H1 (cell line): ENCODE measurements around the gene SH2D4B. TPM values are rescaled to one million over a fixed set of nuclear protein-coding genes. Genes with fewer than 3 reads are reported as not detected.

Experiments
- CTCF ChIA-PET: fragments of 300-600 bp; sonication (Branson Sonifier 250); formaldehyde crosslinking; loops from one replicate; lab custom pipeline; 2021; ENCODE audit not compliant: partially characterized antibody; lab: Charles Lee
- POLR2A ChIA-PET: fragments of 300-600 bp; sonication (Branson Sonifier 250); formaldehyde crosslinking; loops from one replicate; lab custom pipeline; 2021; ENCODE audit warnings: inconsistent platforms; ENCODE audit not compliant: partially characterized antibody; lab: Charles Lee
- DNase-seq, 2 experiments: peaks; one replicate each; pipeline versions ENCODE4 v3.0.0 to v3.0.0-alpha.2; 2010 to 2022; ENCODE audit warnings: low spot score in 2 of 2, low read depth in 1 of 2, mixed read lengths in 1 of 2
- FAIRE-seq: peaks from 2 replicates; lab custom pipeline; 2011; peaks lifted over from hg19 to GRCh38; lab: Jason Lieb, UNC
- H2AFZ ChIP-seq: 2 replicates; pipeline ENCODE4 v1.8.1; 2012; ENCODE audit warnings: low read length, inconsistent platforms
- H2AK5ac ChIP-seq: 2 replicates; pipeline ENCODE4 v1.6.1; 2013; ENCODE audit warnings: low read depth, low read length
- H2BK120ac ChIP-seq: replicated peaks from 2 replicates; pipeline ENCODE3; 2013; ENCODE audit warnings: low read depth, low read length, inconsistent platforms
- H2BK12ac ChIP-seq: 2 replicates; pipeline ENCODE4 v1.6.1; 2013; ENCODE audit warnings: low read depth, low read length
- H2BK15ac ChIP-seq: 2 replicates; pipeline ENCODE4 v1.6.1; 2013; ENCODE audit warnings: low read length
- H2BK20ac ChIP-seq: 2 replicates; pipeline ENCODE4 v1.6.1; 2013; ENCODE audit warnings: low read length
- H2BK5ac ChIP-seq: 2 replicates; pipeline ENCODE4 v1.6.1; 2013; ENCODE audit warnings: low read depth, low read length
- H3K14ac ChIP-seq: 2 replicates; pipeline ENCODE4 v1.6.1; 2013; ENCODE audit warnings: inconsistent platforms; ENCODE audit not compliant: insufficient read length
- H3K18ac ChIP-seq: 2 replicates; pipeline ENCODE4 v1.6.1; 2013; ENCODE audit warnings: low read length; ENCODE audit errors: extremely low read depth
- H3K23ac ChIP-seq: 2 replicates; pipeline ENCODE4 v1.6.1; 2013; ENCODE audit warnings: inconsistent platforms; ENCODE audit not compliant: insufficient read length
- H3K23me2 ChIP-seq: 2 replicates; pipeline ENCODE4 v1.6.1; 2013; ENCODE audit warnings: low read depth, low read length
- H3K27ac ChIP-seq: 2 replicates; pipeline ENCODE4 v1.6.1; 2011; ENCODE audit warnings: low read depth, low read length, inconsistent platforms
- H3K27me3 ChIP-seq, 4 experiments: replicated peaks in 1 of 4; 1 replicate in 1 of 4; 2 replicates in 3 of 4; pipeline versions ENCODE4 v1.6.1 to v1.8.1; 2011 to 2013; ENCODE audit warnings: low read length in 3 of 4, mild to moderate bottlenecking in 3 of 4, inconsistent platforms in 2 of 4, mixed read lengths in 2 of 4, moderate library complexity in 1 of 4; ENCODE audit not compliant: control insufficient read depth in 3 of 4, insufficient read depth in 3 of 4; ENCODE audit errors: extremely low read depth in 1 of 4
- H3K36me3 ChIP-seq, 4 experiments: 2 replicates each; pipeline versions ENCODE4 v1.6.1 to v1.8.1; 2011 to 2013; ENCODE audit warnings: mild to moderate bottlenecking in 4 of 4, low read length in 3 of 4, moderate library complexity in 2 of 4, control low read depth in 1 of 4, inconsistent platforms in 1 of 4; ENCODE audit not compliant: insufficient read depth in 4 of 4, control insufficient read depth in 2 of 4
- H3K4ac ChIP-seq: replicated peaks from 2 replicates; pipeline ENCODE3; 2013; ENCODE audit warnings: low read length, low read depth, mixed read lengths, inconsistent platforms; ENCODE audit not compliant: insufficient read length
- H3K4me1 ChIP-seq, 4 experiments: replicated peaks in 1 of 4; 1 replicate in 1 of 4; 2 replicates in 3 of 4; pipeline versions ENCODE4 v1.6.1 to v1.8.1; 2011 to 2013; ENCODE audit warnings: low read length in 3 of 4, inconsistent platforms in 2 of 4, mixed read lengths in 1 of 4; ENCODE audit not compliant: insufficient read depth in 4 of 4, control insufficient read depth in 3 of 4
- H3K4me2 ChIP-seq, 2 experiments: 2 replicates each; pipeline versions ENCODE4 v1.6.1 to v1.8.1; 2011 to 2013; ENCODE audit warnings: low read depth in 2 of 2, low read length in 2 of 2, control low read depth in 1 of 2, inconsistent platforms in 1 of 2, mild to moderate bottlenecking in 1 of 2; ENCODE audit not compliant: insufficient read depth in 1 of 2
- H3K4me3 ChIP-seq, 4 experiments: fragments of 200-600, 300-600 bp in 1 of 4; sonication (generic), shearing (Covaris generic), sonication (Bioruptor Twin) in 1 of 4; 2 replicates each; pipeline versions ENCODE4 v1.5.1 to v1.8.1; 2011 to 2016; ENCODE audit warnings: low read length in 4 of 4, low read depth in 3 of 4, control low read depth in 2 of 4, inconsistent platforms in 2 of 4, mild to moderate bottlenecking in 2 of 4, mixed read lengths in 1 of 4, moderate library complexity in 1 of 4; ENCODE audit not compliant: insufficient read depth in 2 of 4; ENCODE audit errors: extremely low read depth in 1 of 4
- H3K56ac ChIP-seq: replicated peaks from 2 replicates; pipeline ENCODE3; 2013; ENCODE audit warnings: low read depth, mild to moderate bottlenecking, mixed read lengths, low read length, inconsistent platforms; ENCODE audit not compliant: insufficient read length
- H3K79me1 ChIP-seq: 2 replicates; pipeline ENCODE4 v1.6.1; 2013; ENCODE audit warnings: low read depth, low read length, control low read depth
- H3K79me2 ChIP-seq, 2 experiments: 2 replicates each; pipeline versions ENCODE4 v1.6.1 to v1.8.1; 2012 to 2013; ENCODE audit warnings: low read length in 2 of 2, mild to moderate bottlenecking in 2 of 2, inconsistent platforms in 1 of 2; ENCODE audit not compliant: insufficient read depth in 2 of 2, control insufficient read depth in 1 of 2
- H3K9ac ChIP-seq, 4 experiments: replicated peaks in 1 of 4; 1 replicate in 1 of 4; 2 replicates in 3 of 4; pipeline versions ENCODE4 v1.6.1 to v1.8.1; 2011 to 2013; ENCODE audit warnings: low read depth in 3 of 4, low read length in 3 of 4, control low read depth in 2 of 4, mild to moderate bottlenecking in 2 of 4, moderate library complexity in 2 of 4, inconsistent platforms in 1 of 4; ENCODE audit errors: extremely low read depth in 1 of 4
- H3K9me3 ChIP-seq, 2 experiments: 2 replicates each; pipeline versions ENCODE4 v1.6.1 to v1.8.1; 2012 to 2013; ENCODE audit warnings: mild to moderate bottlenecking in 2 of 2, moderate library complexity in 2 of 2, control low read depth in 1 of 2, inconsistent platforms in 1 of 2, low read depth in 1 of 2, low read length in 1 of 2, mixed read lengths in 1 of 2; ENCODE audit not compliant: insufficient read depth in 2 of 2
- H4K20me1 ChIP-seq, 2 experiments: replicated peaks in 1 of 2; 2 replicates each; pipeline versions ENCODE3 to v1.8.1; 2011 to 2013; ENCODE audit warnings: inconsistent platforms in 2 of 2, low read length in 2 of 2, mild to moderate bottlenecking in 1 of 2; ENCODE audit not compliant: insufficient read depth in 2 of 2, control insufficient read depth in 1 of 2
- H4K5ac ChIP-seq: 2 replicates; pipeline ENCODE4 v1.6.1; 2013; ENCODE audit warnings: low read length, low read depth, mixed read lengths, inconsistent platforms; ENCODE audit not compliant: insufficient read length
- H4K8ac ChIP-seq: 2 replicates; pipeline ENCODE4 v1.8.0; 2013; ENCODE audit warnings: mild to moderate bottlenecking, moderate library complexity, low read length, inconsistent platforms; ENCODE audit not compliant: insufficient read depth; ENCODE audit errors: extremely low read depth
- H4K91ac ChIP-seq: replicated peaks from 2 replicates; pipeline ENCODE3; 2013; ENCODE audit warnings: low read length, mixed read lengths, inconsistent platforms; ENCODE audit not compliant: insufficient read length
- BCL11A ChIP-seq, 2 experiments: IDR thresholded peaks; one replicate each; pipeline ENCODE4 v1.6.1; 2011; ENCODE audit warnings: low read depth in 2 of 2, low read length in 2 of 2, mild to moderate bottlenecking in 2 of 2
- CEBPB ChIP-seq: IDR thresholded peaks from 2 replicates; pipeline ENCODE4 v1.6.1; 2012; ENCODE audit warnings: low read depth, low read length
- EGR1 ChIP-seq: IDR thresholded peaks from 2 replicates; pipeline ENCODE4 v1.6.1; 2011; ENCODE audit warnings: low read depth, low read length, borderline replicate concordance
- GABPA ChIP-seq: IDR thresholded peaks from 2 replicates; pipeline ENCODE4 v1.6.1; 2011; ENCODE audit warnings: mild to moderate bottlenecking, low read length, moderate library complexity, borderline replicate concordance; ENCODE audit not compliant: insufficient read depth
- JUN ChIP-seq: IDR thresholded peaks from 2 replicates; pipeline ENCODE4 v1.6.1; 2011; ENCODE audit warnings: low read depth, mild to moderate bottlenecking, improper control_type of control experiment, low read length
- KDM5A ChIP-seq: fragments of 200-600 bp; IDR thresholded peaks from 2 replicates; pipeline ENCODE4 v1.7.1; 2012; ENCODE audit warnings: mild to moderate bottlenecking, low read length, inconsistent platforms, mixed read lengths
- MAX ChIP-seq: IDR thresholded peaks from 2 replicates; pipeline ENCODE4 v1.6.1; 2012; ENCODE audit warnings: inconsistent platforms
- NRF1 ChIP-seq: IDR thresholded peaks from 2 replicates; pipeline ENCODE4 v1.6.1; 2011; ENCODE audit warnings: mild to moderate bottlenecking, low read depth, low read length, improper control_type of control experiment
- RAD21 ChIP-seq, 2 experiments: IDR thresholded peaks in 1 of 2; conservative IDR thresholded peaks in 1 of 2; 2 replicates each; pipeline ENCODE4 v1.6.1; 2011; ENCODE audit warnings: low read depth in 2 of 2, low read length in 2 of 2, improper control_type of control experiment in 1 of 2, inconsistent platforms in 1 of 2, mild to moderate bottlenecking in 1 of 2, moderate library complexity in 1 of 2
- RXRA ChIP-seq: IDR thresholded peaks from 2 replicates; pipeline ENCODE4 v1.6.1; 2011; ENCODE audit warnings: low read depth, mild to moderate bottlenecking, low read length, moderate library complexity; ENCODE audit not compliant: insufficient read depth
- USF2 ChIP-seq: IDR thresholded peaks from 2 replicates; pipeline ENCODE4 v1.6.1; 2011; ENCODE audit warnings: low read length, improper control_type of control experiment
- WGBS, 2 experiments: shearing (Covaris generic) in 1 of 2; methylation state at CpG; one replicate each; pipeline versions ENCODE4 v1.1.6 to v1.1.7; 2013 to 2015; ENCODE audit warnings: low lambda C conversion rate in 2 of 2, mixed read lengths in 2 of 2, inconsistent platforms in 1 of 2, low coverage in 1 of 2, missing lambda C conversion rate in 1 of 2; ENCODE audit not compliant: insufficient replicate concordance in 2 of 2, insufficient coverage in 1 of 2, insufficient read length in 1 of 2; ENCODE audit errors: extremely low coverage in 1 of 2, missing lambda C conversion rate in 1 of 2; 5-methylcytosine and 5-hydroxymethylcytosine counted together
- polyA plus RNA-seq, 7 experiments: library from polyadenylated mRNA; depleted of rRNA in 3 of 7; stranded (reverse) in 5 of 7; unstranded in 2 of 7; fragments of >200 nt in 5 of 7; fragments of 200-250 nt in 2 of 7; gene quantifications; 1 replicate in 5 of 7; 2 replicates in 1 of 7; 4 replicates in 1 of 7; pipeline versions ENCODE4 v1.2.1 to v1.2.3, GENCODE V29; 2011 to 2013; ENCODE audit warnings: missing spikeins in 2 of 7, mixed read lengths in 2 of 7
- total RNA-seq: library from RNA; stranded (reverse); fragmentation: NEBNext Ultra II Directional; extraction: Animal tissue kit (Norgen Biotek cat#: 25700); gene quantifications from 2 replicates; pipeline ENCODE4 v1.2.1, GENCODE V29; 2021

SH2D4B gene
- total and polyA plus RNA-seq, 2 of the 8 experiments (the other 6 are each of a cell fraction or from before 2014, with no cell fraction given): 0.06 to 0.13 TPM

DNA sequence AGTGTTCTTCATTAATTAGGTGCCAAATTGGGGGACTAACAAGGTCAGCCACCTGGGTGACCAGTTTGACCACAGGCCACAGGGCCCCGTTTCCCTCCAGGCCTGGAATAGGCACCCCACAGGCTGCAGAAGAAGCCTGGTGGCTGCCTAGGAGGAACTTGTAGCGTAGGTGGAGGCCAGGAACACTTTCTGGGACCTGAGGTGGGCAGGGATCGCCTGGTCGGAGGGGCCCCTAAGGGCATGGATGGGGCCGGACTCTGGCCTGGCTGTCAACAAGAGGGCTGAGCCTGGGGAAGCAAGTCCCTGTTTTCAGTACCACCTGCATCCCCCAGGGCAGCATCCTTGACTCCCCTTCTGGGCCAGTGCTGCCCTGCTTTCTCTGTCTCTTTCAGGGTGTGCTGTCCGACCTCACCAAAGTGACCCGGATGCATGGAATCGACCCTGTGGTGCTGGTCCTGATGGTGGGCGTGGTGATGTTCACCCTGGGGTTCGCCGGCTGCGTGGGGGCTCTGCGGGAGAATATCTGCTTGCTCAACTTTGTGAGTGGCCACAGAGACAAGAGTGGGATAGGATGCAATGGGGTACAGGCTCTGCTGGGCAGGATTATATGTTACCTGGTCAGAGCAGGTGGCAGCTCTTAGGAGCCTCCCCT is 30.7 kb upstream of the SH2D4B start:
- no peak overlapping the region for H3K4me3 ChIP-seq
- H3K23me2 ChIP-seq: no peaks in the 10 kb centered on the region; the same call in 1 of the 2 replicates
- H2BK15ac ChIP-seq: no peak overlapping the region
- DNase-seq: no peak
- no peak overlapping the region for H3K4me2 ChIP-seq
- FAIRE-seq: no peak
- H3K18ac ChIP-seq: no peak overlapping the region
- H3K79me2 ChIP-seq: peaks cover 0 to 22% of the 10 kb centered on the region in 2 experiments; a peak in 1 of 4 replicates
- ChIA-PET CTCF (interaction anchor here (1.0 to 21.9 kb wide), 8 partner anchors 8 to 183 kb away, joined by 3 to 1263 read pairs (median 20); partner anchors contain the start of gene TSPAN14), POLR2A (no interaction called here)
- no peak overlapping the region for H4K8ac ChIP-seq
- TF ChIP-seq KDM5A (no peak), NRF1 (no peak), MAX (no peak), RAD21 (IDR thresholded peaks at IDR 0.05 in 1 of 2, conservative IDR thresholded peaks at IDR 0.05 in 1 of 2; ENCODE audit: low read depth in 2 of 2, low read length in 2 of 2) (no peak), USF2 (no peak), EGR1 (no peak), BCL11A (IDR thresholded peaks at IDR 0.05; ENCODE audit: low read depth in 2 of 2, low read length in 2 of 2) (no peak), RXRA (no peak), CEBPB (no peak), JUN (no peak), GABPA (no peak)
- H3K27me3 ChIP-seq: no peaks in the 10 kb centered on the region
- no peak overlapping the region for H3K14ac ChIP-seq
- no peak overlapping the region for H2AK5ac ChIP-seq
- 93% methylated on average over 13 of the region's 13 CpGs; no CpG with 5 or more reads in 1 of the 2 experiments for WGBS, 2 experiments
- H4K20me1 ChIP-seq: peaks cover 17 to 20% of the 10 kb centered on the region in 2 experiments
- H2BK5ac ChIP-seq: no peak overlapping the region
- H3K4me1 ChIP-seq: peaks cover 5 to 25% (median 11%) of the 10 kb centered on the region in 4 experiments; a peak in 6 of 7 replicates
- peaks cover under 1 to 10% (median 3%) of the 10 kb centered on the region in 4 experiments; a peak in 4 of 8 replicates for H3K36me3 ChIP-seq
- no peak overlapping the region for H3K27ac ChIP-seq
- no peak overlapping the region for H2BK120ac ChIP-seq
- H3K4ac ChIP-seq: no peak overlapping the region
- no peak overlapping the region for H3K9ac ChIP-seq
- no peak overlapping the region for H3K23ac ChIP-seq
- no peak overlapping the region for H4K91ac ChIP-seq
- H2BK20ac ChIP-seq: no peak overlapping the region
- H3K79me1 ChIP-seq: peaks cover 16% of the 10 kb centered on the region
- no peak overlapping the region for H2AFZ ChIP-seq
- H3K9me3 ChIP-seq: no peaks in the 10 kb centered on the region
- no peak overlapping the region for H4K5ac ChIP-seq
- no peak overlapping the region for H3K56ac ChIP-seq
- no peak overlapping the region for H2BK12ac ChIP-seq
